GM12874 (cell line): ENCODE results near the gene RBM10.

ENCODE experiments used
- CTCF ChIP-seq: IDR thresholded peaks from 2 replicates; pipeline ENCODE4 v1.5.1; 2011; ENCODE audit warnings: low read depth, mild to moderate bottlenecking, control low read depth, low read length, moderate library complexity; ENCODE audit not compliant: insufficient read depth

Gene RBM10

GRCh38 chrX:47200385-47201150 lies 55.5 kb downstream of the RBM10 start:
- no peak for TF ChIP-seq CTCF

GRCh38 chrX:47201345-47201944 lies 56.4 kb downstream of the RBM10 start:
- TF ChIP-seq CTCF = no peak

- no peak for TF ChIP-seq CTCF
These were observed 57.3 kb downstream of the RBM10 start for GRCh38 chrX:47202316-47202715.

GRCh38 chrX:47202877-47203276 lies 57.9 kb downstream of the RBM10 start:
- no peak for TF ChIP-seq CTCF

GRCh38 chrX:47204970-47205369 lies 59.9 kb downstream of the RBM10 start:
- TF ChIP-seq CTCF = no peak

GRCh38 chrX:47206316-47206715 lies 61.3 kb downstream of the RBM10 start:
- no peak for TF ChIP-seq CTCF

- no peak for TF ChIP-seq CTCF
These were observed 63.1 kb downstream of the RBM10 start for GRCh38 chrX:47208108-47208507.
